ENCODE measurements around the gene BAK1.

GRCh38 chr6:33568826-33569570 is 11.1 kb downstream of the BAK1 start:
- no peak for TF ChIP-seq EZH2 (IDR thresholded peaks at IDR 0.05; ENCODE audit: borderline replicate concordance)
- TF ChIP-seq CTCF (IDR thresholded peaks at IDR 0.05; ENCODE audit: poor library complexity): no peak

Data from hepatocyte (in vitro differentiated cells).